Keratinocyte (primary cell): ENCODE measurements around the gene SMIM33. TPM values are rescaled to one million over a fixed set of nuclear protein-coding genes. Genes with fewer than 3 reads are reported as not detected.

Experiments
- DNase-seq: peaks from one replicate; pipeline ENCODE4 v3.0.0-alpha.2; 2011; ENCODE audit warnings: low read depth, missing footprints, low spot score
- FAIRE-seq: peaks from 2 replicates; lab custom pipeline; 2011; peaks lifted over from hg19 to GRCh38; lab: Jason Lieb, UNC
- H2AFZ ChIP-seq: 2 replicates; pipeline ENCODE4 v1.6.0; 2012; ENCODE audit warnings: low read length, control low read depth, inconsistent platforms; ENCODE audit not compliant: control insufficient read depth
- H3K27ac ChIP-seq: 2 replicates; pipeline ENCODE4 v1.5.1; 2011; ENCODE audit warnings: low read length; ENCODE audit not compliant: control insufficient read depth, insufficient read depth
- H3K27me3 ChIP-seq: 3 replicates; pipeline ENCODE4 v1.6.0; 2011; ENCODE audit warnings: low read length; ENCODE audit not compliant: control insufficient read depth, insufficient read depth; ENCODE audit errors: extremely low read depth
- H3K36me3 ChIP-seq, 2 experiments: 2 replicates in 1 of 2; 3 replicates in 1 of 2; pipeline ENCODE4 v1.5.1; 2011; ENCODE audit warnings: low read length in 2 of 2, mild to moderate bottlenecking in 1 of 2; ENCODE audit not compliant: control insufficient read depth in 2 of 2, insufficient read depth in 2 of 2; ENCODE audit errors: extremely low read depth in 1 of 2
- H3K4me1 ChIP-seq: 3 replicates; pipeline ENCODE4 v1.5.1; 2011; ENCODE audit warnings: low read length; ENCODE audit not compliant: control insufficient read depth, insufficient read depth; ENCODE audit errors: extremely low read depth
- H3K4me2 ChIP-seq: 3 replicates; pipeline ENCODE4 v1.6.0; 2011; ENCODE audit warnings: low read depth, low read length; ENCODE audit not compliant: control insufficient read depth, insufficient read depth; ENCODE audit errors: extremely low read depth
- H3K4me3 ChIP-seq, 3 experiments: fragments of 200-600 bp in 1 of 3; sonication (generic) in 1 of 3; 2 replicates in 2 of 3; 3 replicates in 1 of 3; pipeline ENCODE4 v1.5.1; 2011 to 2016; ENCODE audit warnings: low read length in 3 of 3, mild to moderate bottlenecking in 3 of 3, control low read depth in 2 of 3, inconsistent platforms in 1 of 3, low read depth in 1 of 3, mixed read lengths in 1 of 3, mixed run types in 1 of 3, moderate library complexity in 1 of 3; ENCODE audit not compliant: control insufficient read depth in 2 of 3, insufficient read depth in 2 of 3; ENCODE audit errors: extremely low read depth in 1 of 3
- H3K79me2 ChIP-seq: 2 replicates; pipeline ENCODE4 v1.6.0; 2012; ENCODE audit warnings: low read length; ENCODE audit not compliant: control insufficient read depth, insufficient read depth
- H3K9ac ChIP-seq: 3 replicates; pipeline ENCODE4 v1.6.0; 2011; ENCODE audit warnings: low read length; ENCODE audit not compliant: control insufficient read depth, insufficient read depth; ENCODE audit errors: extremely low read depth
- H3K9me1 ChIP-seq: 3 replicates; pipeline ENCODE4 v1.6.0; 2011; ENCODE audit warnings: low read length; ENCODE audit not compliant: control insufficient read depth, insufficient read depth; ENCODE audit errors: extremely low read depth
- H3K9me3 ChIP-seq: 2 replicates; pipeline ENCODE4 v1.5.1; 2012; ENCODE audit warnings: low read depth, low read length; ENCODE audit not compliant: control insufficient read depth
- H4K20me1 ChIP-seq: 3 replicates; pipeline ENCODE4 v1.6.0; 2011; ENCODE audit warnings: low read length; ENCODE audit not compliant: control insufficient read depth, insufficient read depth; ENCODE audit errors: extremely low read depth
- CTCF ChIP-seq, 3 experiments: IDR thresholded peaks in 1 of 3; conservative IDR thresholded peaks in 1 of 3; optimal IDR thresholded peaks in 1 of 3; 2 replicates in 2 of 3; 3 replicates in 1 of 3; pipeline versions ENCODE3 to v1.5.1; 2011; ENCODE audit warnings: low read length in 3 of 3, mild to moderate bottlenecking in 3 of 3, moderate library complexity in 2 of 3, control low read depth in 1 of 3, inconsistent platforms in 1 of 3; ENCODE audit not compliant: insufficient read depth in 2 of 3; ENCODE audit errors: extremely low read depth in 1 of 3
- EZH2 ChIP-seq: IDR thresholded peaks from one replicate; pipeline ENCODE4 v1.6.1; 2012; ENCODE audit warnings: inconsistent platforms, mild to moderate bottlenecking, low read length, moderate library complexity
- dilution Hi-C: fragments of 300-500 bp; cut with MboI; formaldehyde crosslinking; loops from one replicate; pipeline ENCODE4 v1.7.0; 2020; ENCODE audit warnings: low sequenced_read_pairs; ENCODE audit not compliant: extremely low pct_ligation_motif_present
- polyA plus RNA-seq, 5 experiments: library from polyadenylated mRNA; depleted of rRNA in 3 of 5; stranded (reverse) in 3 of 5; stranded (forward) in 1 of 5; unstranded in 1 of 5; fragments of >200 nt; gene quantifications; 1 replicate in 1 of 5; 2 replicates in 3 of 5; 3 replicates in 1 of 5; pipeline versions ENCODE4 v1.2.1 to v1.2.3, GENCODE V29; 2011 to 2012; ENCODE audit warnings: missing spikeins in 2 of 5, low read depth in 1 of 5, low replicate concordance in 1 of 5

SMIM33 gene
- polyA plus RNA-seq, 1 donor (not counting 4 experiments of a cell fraction or from before 2014, with no cell fraction given): not detected

- H3K4me1 ChIP-seq: peaks cover 6% of the 10 kb centered on the region
- TF ChIP-seq EZH2: no peak
- TF ChIP-seq CTCF (optimal IDR thresholded peaks at IDR 0.05 in 1 of 3, IDR thresholded peaks at IDR 0.05 in 1 of 3, conservative IDR thresholded peaks at IDR 0.05 in 1 of 3; ENCODE audit: extremely low read depth in 1 of 3, insufficient read depth in 2 of 3, low read length in 3 of 3): no peak
- H3K9ac ChIP-seq: no peak overlapping the region
- H3K9me1 ChIP-seq: no peaks in the 10 kb centered on the region
- DNase-seq: no peak
- no peak overlapping the region for H3K4me2 ChIP-seq
- H3K9me3 ChIP-seq: no peaks in the 10 kb centered on the region
- dilution Hi-C loops: no loop called here
- H3K36me3 ChIP-seq: no peaks in the 10 kb centered on the region
- no peaks in the 10 kb centered on the region for H3K27me3 ChIP-seq
- no peaks in the 10 kb centered on the region for H4K20me1 ChIP-seq
- no peak overlapping the region for H3K27ac ChIP-seq
- no peak overlapping the region for H3K4me3 ChIP-seq
- H3K79me2 ChIP-seq: no peaks in the 10 kb centered on the region
- FAIRE-seq: no peak
- H2AFZ ChIP-seq: no peak overlapping the region
Measured at GRCh38 chr5:139451878-139452660, 18.7 kb upstream of the SMIM33 start.

GRCh38 chr5:139453683-139454567, 16.9 kb upstream of the SMIM33 start:
- Histone ChIP-seq H4K20me1 (no peaks in the 10 kb centered on the region), H3K9me3 (no peaks in the 10 kb centered on the region), H3K79me2 (no peaks in the 10 kb centered on the region), H3K4me2 (no peak overlapping the region), H3K4me1 (peaks cover under 1% of the 10 kb centered on the region), H3K9ac (no peak overlapping the region), H2AFZ (no peak overlapping the region), H3K27me3 (no peaks in the 10 kb centered on the region), H3K36me3 (no peaks in the 10 kb centered on the region), H3K4me3 (no peak overlapping the region), H3K27ac (no peak overlapping the region), H3K9me1 (no peaks in the 10 kb centered on the region)
- FAIRE-seq (no peak), DNase-seq (no peak)
- dilution Hi-C loops: no loop called here
- TF ChIP-seq CTCF (optimal IDR thresholded peaks at IDR 0.05 in 1 of 3, IDR thresholded peaks at IDR 0.05 in 1 of 3, conservative IDR thresholded peaks at IDR 0.05 in 1 of 3; ENCODE audit: extremely low read depth in 1 of 3, insufficient read depth in 2 of 3, low read length in 3 of 3): no peak
- TF ChIP-seq EZH2: no peak
